ENCODE measurements around the gene PDE6D.

GRCh38 chr2:231800493-231801091 lies 19.5 kb upstream of the PDE6D start:
- TF ChIP-seq, protein P1, sequence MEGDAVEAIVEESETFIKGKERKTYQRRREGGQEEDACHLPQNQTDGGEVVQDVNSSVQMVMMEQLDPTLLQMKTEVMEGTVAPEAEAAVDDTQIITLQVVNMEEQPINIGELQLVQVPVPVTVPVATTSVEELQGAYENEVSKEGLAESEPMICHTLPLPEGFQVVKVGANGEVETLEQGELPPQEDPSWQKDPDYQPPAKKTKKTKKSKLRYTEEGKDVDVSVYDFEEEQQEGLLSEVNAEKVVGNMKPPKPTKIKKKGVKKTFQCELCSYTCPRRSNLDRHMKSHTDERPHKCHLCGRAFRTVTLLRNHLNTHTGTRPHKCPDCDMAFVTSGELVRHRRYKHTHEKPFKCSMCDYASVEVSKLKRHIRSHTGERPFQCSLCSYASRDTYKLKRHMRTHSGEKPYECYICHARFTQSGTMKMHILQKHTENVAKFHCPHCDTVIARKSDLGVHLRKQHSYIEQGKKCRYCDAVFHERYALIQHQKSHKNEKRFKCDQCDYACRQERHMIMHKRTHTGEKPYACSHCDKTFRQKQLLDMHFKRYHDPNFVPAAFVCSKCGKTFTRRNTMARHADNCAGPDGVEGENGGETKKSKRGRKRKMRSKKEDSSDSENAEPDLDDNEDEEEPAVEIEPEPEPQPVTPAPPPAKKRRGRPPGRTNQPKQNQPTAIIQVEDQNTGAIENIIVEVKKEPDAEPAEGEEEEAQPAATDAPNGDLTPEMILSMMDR (IDR thresholded peaks at IDR 0.05): peak in 4 of 6 experiments; percentile 19 to 51 (median 40)
- no peak for TF ChIP-seq POLR2A (IDR thresholded peaks at IDR 0.05)

Data from upper lobe of left lung (tissue), 4 donors.